Measurements from ENCODE around the gene MEGF10. TPM values are rescaled to one million over a fixed set of nuclear protein-coding genes. Genes with fewer than 3 reads are reported as not detected.

Gene MEGF10
- total and polyA plus RNA-seq, 12 donors, result 0.94 to 45.1 (median 9.1) TPM

- intact Hi-C loops (cut with DNase I), result no loop called here
- Histone ChIP-seq H3K27me3 (no peaks in the 10 kb centered on the region), H3K9me3 (replicated peaks in 1 of 3) (no peaks in the 10 kb centered on the region), H3K36me3 (replicated peaks in 1 of 2) (no peaks in the 10 kb centered on the region), H3K4me3 (no peak overlapping the region), H3K4me1 (replicated peaks in 1 of 2) (no peaks in the 10 kb centered on the region), H3K27ac (no peak overlapping the region)
- TF ChIP-seq, protein P1, sequence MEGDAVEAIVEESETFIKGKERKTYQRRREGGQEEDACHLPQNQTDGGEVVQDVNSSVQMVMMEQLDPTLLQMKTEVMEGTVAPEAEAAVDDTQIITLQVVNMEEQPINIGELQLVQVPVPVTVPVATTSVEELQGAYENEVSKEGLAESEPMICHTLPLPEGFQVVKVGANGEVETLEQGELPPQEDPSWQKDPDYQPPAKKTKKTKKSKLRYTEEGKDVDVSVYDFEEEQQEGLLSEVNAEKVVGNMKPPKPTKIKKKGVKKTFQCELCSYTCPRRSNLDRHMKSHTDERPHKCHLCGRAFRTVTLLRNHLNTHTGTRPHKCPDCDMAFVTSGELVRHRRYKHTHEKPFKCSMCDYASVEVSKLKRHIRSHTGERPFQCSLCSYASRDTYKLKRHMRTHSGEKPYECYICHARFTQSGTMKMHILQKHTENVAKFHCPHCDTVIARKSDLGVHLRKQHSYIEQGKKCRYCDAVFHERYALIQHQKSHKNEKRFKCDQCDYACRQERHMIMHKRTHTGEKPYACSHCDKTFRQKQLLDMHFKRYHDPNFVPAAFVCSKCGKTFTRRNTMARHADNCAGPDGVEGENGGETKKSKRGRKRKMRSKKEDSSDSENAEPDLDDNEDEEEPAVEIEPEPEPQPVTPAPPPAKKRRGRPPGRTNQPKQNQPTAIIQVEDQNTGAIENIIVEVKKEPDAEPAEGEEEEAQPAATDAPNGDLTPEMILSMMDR (IDR thresholded peaks at IDR 0.05), result no peak
- TF ChIP-seq POLR2A (IDR thresholded peaks at IDR 0.05), result no peak
- WGBS, 4 donors, result 93 to 100% (median 96%) methylated on average over 3 to 4 of the region's 4 CpGs
- DNase-seq, result no peak
These were observed 126.3 kb downstream of the MEGF10 start for GRCh38 chr5:127416906-127417305.

DNA sequence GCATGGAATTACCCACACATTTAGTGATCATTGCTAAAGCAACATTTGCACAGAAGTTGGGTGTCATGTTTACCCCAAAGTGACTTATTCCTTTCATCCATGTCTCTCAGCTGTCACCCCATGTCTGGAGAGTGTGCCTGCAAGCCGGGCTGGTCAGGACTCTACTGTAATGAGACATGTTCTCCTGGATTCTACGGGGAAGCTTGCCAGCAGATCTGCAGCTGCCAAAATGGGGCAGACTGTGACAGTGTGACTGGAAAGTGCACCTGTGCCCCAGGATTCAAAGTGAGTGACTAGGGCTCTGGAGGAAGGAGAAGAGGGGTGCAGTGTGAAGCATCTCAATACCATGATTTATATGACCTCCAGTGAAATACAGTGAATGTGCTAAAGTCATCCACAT lies 126.9 kb downstream of the MEGF10 start:
- TF ChIP-seq POLR2A (IDR thresholded peaks at IDR 0.05), result no peak
- TF ChIP-seq, protein P1 (IDR thresholded peaks at IDR 0.05), result no peak
- WGBS, 4 donors, result 73 to 83% (median 80%) methylated on average over 2 of the region's 2 CpGs
- Histone ChIP-seq H3K4me1 (replicated peaks in 1 of 2) (no peaks in the 10 kb centered on the region), H3K9me3 (replicated peaks in 1 of 3) (no peaks in the 10 kb centered on the region), H3K4me3 (no peak overlapping the region), H3K27me3 (no peaks in the 10 kb centered on the region), H3K36me3 (replicated peaks in 1 of 2) (no peaks in the 10 kb centered on the region), H3K27ac (no peak overlapping the region)
- no peak for DNase-seq
- intact Hi-C loops (cut with DNase I), result no loop called here

- Histone ChIP-seq H3K27ac (no peak overlapping the region), H3K27me3 (no peaks in the 10 kb centered on the region), H3K4me3 (no peak overlapping the region), H3K9me3 (replicated peaks in 1 of 3) (no peaks in the 10 kb centered on the region), H3K36me3 (replicated peaks in 1 of 2) (no peaks in the 10 kb centered on the region), H3K4me1 (replicated peaks in 1 of 2) (no peaks in the 10 kb centered on the region)
- WGBS, 4 donors, result 59 to 79% (median 70%) methylated on average over 1 of the region's 1 CpG
- intact Hi-C loops (cut with DNase I), result no loop called here
- DNase-seq, result no peak
- TF ChIP-seq POLR2A (IDR thresholded peaks at IDR 0.05), result no peak
- TF ChIP-seq, protein P1 (IDR thresholded peaks at IDR 0.05), result no peak
These were observed 127.8 kb downstream of the MEGF10 start for GRCh38 chr5:127418367-127418766.

DNA sequence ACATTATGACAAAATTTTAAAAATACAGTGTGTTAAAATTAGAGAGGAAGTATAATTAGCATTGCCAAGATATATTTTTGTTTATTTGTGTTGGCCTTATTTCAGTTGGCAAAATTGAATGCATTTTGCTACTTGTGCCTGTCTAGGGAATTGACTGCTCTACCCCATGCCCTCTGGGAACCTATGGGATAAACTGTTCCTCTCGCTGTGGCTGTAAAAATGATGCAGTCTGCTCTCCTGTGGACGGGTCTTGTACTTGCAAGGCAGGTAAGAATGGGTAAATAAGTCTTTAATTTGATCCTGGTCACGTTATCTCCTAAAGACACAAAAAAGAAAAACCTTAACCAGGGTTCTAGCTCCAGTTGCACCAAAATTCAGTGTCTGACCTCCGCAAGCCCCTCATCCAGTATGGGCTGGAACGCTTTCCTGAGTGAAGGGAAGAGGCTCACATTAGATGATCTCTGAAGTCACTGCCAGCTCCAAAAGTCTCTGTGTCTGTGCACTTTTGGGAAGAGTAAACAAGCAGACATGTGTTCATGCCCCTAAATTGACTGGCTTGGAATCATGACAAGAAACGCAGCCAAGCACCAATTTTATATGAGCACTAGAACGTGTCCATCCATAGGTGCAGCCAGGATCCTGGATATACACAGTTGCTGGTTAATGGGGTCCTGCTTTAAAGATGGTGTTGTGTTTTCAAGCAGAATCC lies 128.5 kb downstream of the MEGF10 start:
- H3K4me3 ChIP-seq, result no peak overlapping the region
- H3K9me3 ChIP-seq (replicated peaks in 1 of 3), result no peaks in the 10 kb centered on the region
- no peaks in the 10 kb centered on the region for H3K4me1 ChIP-seq (replicated peaks in 1 of 2)
- DNase-seq, result no peak
- intact Hi-C loops (cut with DNase I), result no loop called here
- 67 to 78% (median 75%) methylated on average over 7 of the region's 7 CpGs for WGBS, 4 donors
- H3K27me3 ChIP-seq, result no peaks in the 10 kb centered on the region
- H3K36me3 ChIP-seq (replicated peaks in 1 of 2), result no peaks in the 10 kb centered on the region
- no peak for TF ChIP-seq POLR2A (IDR thresholded peaks at IDR 0.05)
- TF ChIP-seq, protein P1 (IDR thresholded peaks at IDR 0.05), result no peak
- H3K27ac ChIP-seq, result no peak overlapping the region
